ENCODE measurements around the gene BRD1. TPM values are rescaled to one million over a fixed set of nuclear protein-coding genes. Genes with fewer than 3 reads are reported as not detected.

Gene BRD1
- total RNA-seq, 2 experiments from 2014 or later: 49.9 to 56.6 TPM

- Mint-ChIP-seq H3K9me3 (ENCODE audit: low read depth) (no peaks in the 10 kb centered on the region), H3K27me3 (peaks cover 36% of the 10 kb centered on the region), H3K36me3 (peaks cover 4% of the 10 kb centered on the region), H3K4me3 (no peak overlapping the region), H3K4me1 (peaks cover under 1% of the 10 kb centered on the region), H3K27ac (no peak overlapping the region)
- ATAC-seq: no peak
- DNase-seq: peak; percentile 31
- CTCF ChIA-PET: no interaction called here
Observed at GRCh38 chr22:49738566-49738965, 89.1 kb downstream of the BRD1 start.

GRCh38 chr22:49738006-49738405 is 89.7 kb downstream of the BRD1 start:
- peaks cover 35% of the 10 kb centered on the region for H3K27me3 Mint-ChIP-seq
- DNase-seq: peak; percentile 36
- ATAC-seq: no peak
- peaks cover 4% of the 10 kb centered on the region for H3K36me3 Mint-ChIP-seq
- peaks cover 2% of the 10 kb centered on the region for H3K4me1 Mint-ChIP-seq
- H3K9me3 Mint-ChIP-seq (ENCODE audit: low read depth): no peaks in the 10 kb centered on the region
- H3K4me3 Mint-ChIP-seq: no peak overlapping the region
- no peak overlapping the region for H3K27ac Mint-ChIP-seq
- CTCF ChIA-PET: no interaction called here

- ATAC-seq: no peak
- no peak overlapping the region for H3K4me3 Mint-ChIP-seq
- CTCF ChIA-PET: no interaction called here
- H3K27ac Mint-ChIP-seq: no peak overlapping the region
- H3K9me3 Mint-ChIP-seq (ENCODE audit: low read depth): no peaks in the 10 kb centered on the region
- H3K4me1 Mint-ChIP-seq: peaks cover 2% of the 10 kb centered on the region
- H3K36me3 Mint-ChIP-seq: peaks cover 4% of the 10 kb centered on the region
- DNase-seq: no peak
- peaks cover 29% of the 10 kb centered on the region for H3K27me3 Mint-ChIP-seq
Observed at GRCh38 chr22:49737101-49737551, 90.5 kb downstream of the BRD1 start.

GRCh38 chr22:49736538-49736937 is 91.1 kb downstream of the BRD1 start:
- CTCF ChIA-PET: no interaction called here
- peaks cover 4% of the 10 kb centered on the region for H3K36me3 Mint-ChIP-seq
- H3K4me1 Mint-ChIP-seq: peaks cover 2% of the 10 kb centered on the region
- ATAC-seq (no peak), DNase-seq (no peak)
- H3K27me3 Mint-ChIP-seq: peaks cover 26% of the 10 kb centered on the region
- H3K4me3 Mint-ChIP-seq: no peak overlapping the region
- H3K9me3 Mint-ChIP-seq (ENCODE audit: low read depth): no peaks in the 10 kb centered on the region
- H3K27ac Mint-ChIP-seq: no peak overlapping the region

GRCh38 chr22:49735901-49736421 is 91.7 kb downstream of the BRD1 start:
- DNase-seq (peak; percentile 36), ATAC-seq (no peak)
- CTCF ChIA-PET: no interaction called here
- Mint-ChIP-seq H3K9me3 (ENCODE audit: low read depth) (no peaks in the 10 kb centered on the region), H3K4me1 (peaks cover 2% of the 10 kb centered on the region), H3K4me3 (no peak overlapping the region), H3K36me3 (peaks cover 4% of the 10 kb centered on the region), H3K27ac (no peak overlapping the region), H3K27me3 (peaks cover 29% of the 10 kb centered on the region)

GRCh38 chr22:49735411-49735900 is 92.2 kb downstream of the BRD1 start:
- ATAC-seq (no peak), DNase-seq (peak; percentile 40)
- H3K27me3 Mint-ChIP-seq: peaks cover 29% of the 10 kb centered on the region
- peaks cover 4% of the 10 kb centered on the region for H3K36me3 Mint-ChIP-seq
- CTCF ChIA-PET: no interaction called here
- no peak overlapping the region for H3K27ac Mint-ChIP-seq
- no peaks in the 10 kb centered on the region for H3K9me3 Mint-ChIP-seq (ENCODE audit: low read depth)
- H3K4me3 Mint-ChIP-seq: no peak overlapping the region
- H3K4me1 Mint-ChIP-seq: peaks cover 2% of the 10 kb centered on the region

- H3K27me3 Mint-ChIP-seq: peaks cover 28% of the 10 kb centered on the region
- H3K27ac Mint-ChIP-seq: no peak overlapping the region
- CTCF ChIA-PET: no interaction called here
- no peaks in the 10 kb centered on the region for H3K9me3 Mint-ChIP-seq (ENCODE audit: low read depth)
- ATAC-seq (no peak), DNase-seq (no peak)
- peaks cover 3% of the 10 kb centered on the region for H3K36me3 Mint-ChIP-seq
- peaks cover 2% of the 10 kb centered on the region for H3K4me1 Mint-ChIP-seq
- H3K4me3 Mint-ChIP-seq: no peak overlapping the region
Observed at GRCh38 chr22:49734882-49735281, 92.8 kb downstream of the BRD1 start.

- peaks cover 2% of the 10 kb centered on the region for H3K4me1 Mint-ChIP-seq
- CTCF ChIA-PET: no interaction called here
- ATAC-seq (no peak), DNase-seq (no peak)
- H3K27me3 Mint-ChIP-seq: peaks cover 23% of the 10 kb centered on the region
- H3K9me3 Mint-ChIP-seq (ENCODE audit: low read depth): no peaks in the 10 kb centered on the region
- no peak overlapping the region for H3K27ac Mint-ChIP-seq
- H3K4me3 Mint-ChIP-seq: no peak overlapping the region
- H3K36me3 Mint-ChIP-seq: no peaks in the 10 kb centered on the region
Observed at GRCh38 chr22:49734390-49734789, 93.3 kb downstream of the BRD1 start.

GRCh38 chr22:49733631-49734030 is 94.0 kb downstream of the BRD1 start:
- no peak for ATAC-seq
- Mint-ChIP-seq H3K27ac (no peak overlapping the region), H3K36me3 (no peaks in the 10 kb centered on the region), H3K27me3 (peaks cover 25% of the 10 kb centered on the region), H3K4me3 (no peak overlapping the region), H3K4me1 (peaks cover 2% of the 10 kb centered on the region), H3K9me3 (ENCODE audit: low read depth) (no peaks in the 10 kb centered on the region)
- CTCF ChIA-PET: no interaction called here
- peak; percentile 30 for DNase-seq

- DNase-seq (no peak), ATAC-seq (no peak)
- H3K27me3 Mint-ChIP-seq: peaks cover 51% of the 10 kb centered on the region
- H3K36me3 Mint-ChIP-seq: no peaks in the 10 kb centered on the region
- no peak overlapping the region for H3K27ac Mint-ChIP-seq
- no peak overlapping the region for H3K4me3 Mint-ChIP-seq
- no peaks in the 10 kb centered on the region for H3K9me3 Mint-ChIP-seq (ENCODE audit: low read depth)
- CTCF ChIA-PET: no interaction called here
- H3K4me1 Mint-ChIP-seq: peaks cover 2% of the 10 kb centered on the region
Observed at GRCh38 chr22:49730656-49731055, 97.0 kb downstream of the BRD1 start.

GRCh38 chr22:49728570-49729271 is 99.0 kb downstream of the BRD1 start:
- Mint-ChIP-seq H3K4me3 (no peak overlapping the region), H3K27ac (no peak overlapping the region), H3K36me3 (no peaks in the 10 kb centered on the region), H3K9me3 (ENCODE audit: low read depth) (no peaks in the 10 kb centered on the region), H3K27me3 (peaks cover 49% of the 10 kb centered on the region), H3K4me1 (peaks cover 5% of the 10 kb centered on the region)
- DNase-seq: peak; percentile 33
- CTCF ChIA-PET: no interaction called here
- ATAC-seq: no peak

- ATAC-seq (no peak), DNase-seq (no peak)
- H3K27me3 Mint-ChIP-seq: peaks cover 44% of the 10 kb centered on the region
- no peaks in the 10 kb centered on the region for H3K36me3 Mint-ChIP-seq
- CTCF ChIA-PET: no interaction called here
- H3K27ac Mint-ChIP-seq: no peak overlapping the region
- peaks cover 3% of the 10 kb centered on the region for H3K4me1 Mint-ChIP-seq
- no peak overlapping the region for H3K4me3 Mint-ChIP-seq
- H3K9me3 Mint-ChIP-seq (ENCODE audit: low read depth): no peaks in the 10 kb centered on the region
Observed at GRCh38 chr22:49727881-49728569, 99.6 kb downstream of the BRD1 start.

- Mint-ChIP-seq H3K9me3 (ENCODE audit: low read depth) (no peaks in the 10 kb centered on the region), H3K4me1 (peaks cover 3% of the 10 kb centered on the region), H3K4me3 (no peak overlapping the region), H3K36me3 (no peaks in the 10 kb centered on the region), H3K27me3 (peaks cover 44% of the 10 kb centered on the region), H3K27ac (no peak overlapping the region)
- ATAC-seq (no peak), DNase-seq (peak; percentile 34)
- CTCF ChIA-PET: no interaction called here
Observed at GRCh38 chr22:49727191-49727880, 100.3 kb downstream of the BRD1 start.
